Stimulated activated effector memory CD8-positive, alpha-beta T cell treated with anti-CD3 and anti-CD28 coated beads, Interleukin-12 subunit alpha, Interleukin-12 subunit beta, amount 100 ng/mL, for 72 hours (primary cell): ENCODE results near the gene MARK3.

Source experiments
- ATAC-seq: fragments of 150-1000 bp; cut with Tn5 transposase; 2 replicates; pipeline ENCODE4 v1.10.0; 2021
- DNase-seq, 2 donors: peaks; one replicate each; pipeline ENCODE4 v3.0.0; 2021 to 2022; ENCODE audit warnings: low spot score in 2 of 2
- H3K27ac Mint-ChIP-seq: one replicate; pipeline ENCODE4 v1.8.0; 2022; ENCODE audit warnings: mild to moderate bottlenecking, mixed read lengths
- H3K36me3 Mint-ChIP-seq: one replicate; pipeline ENCODE4 v1.8.0; 2022; ENCODE audit warnings: mild to moderate bottlenecking, mixed read lengths
- H3K4me1 Mint-ChIP-seq: one replicate; pipeline ENCODE4 v1.8.0; 2022; ENCODE audit warnings: mixed read lengths
- H3K4me3 Mint-ChIP-seq: one replicate; pipeline ENCODE4 v1.8.0; 2022; ENCODE audit warnings: mild to moderate bottlenecking, mixed read lengths
- H3K9me3 Mint-ChIP-seq: one replicate; pipeline ENCODE4 v1.8.0; 2022; ENCODE audit warnings: mixed read lengths

Gene MARK3

DNA sequence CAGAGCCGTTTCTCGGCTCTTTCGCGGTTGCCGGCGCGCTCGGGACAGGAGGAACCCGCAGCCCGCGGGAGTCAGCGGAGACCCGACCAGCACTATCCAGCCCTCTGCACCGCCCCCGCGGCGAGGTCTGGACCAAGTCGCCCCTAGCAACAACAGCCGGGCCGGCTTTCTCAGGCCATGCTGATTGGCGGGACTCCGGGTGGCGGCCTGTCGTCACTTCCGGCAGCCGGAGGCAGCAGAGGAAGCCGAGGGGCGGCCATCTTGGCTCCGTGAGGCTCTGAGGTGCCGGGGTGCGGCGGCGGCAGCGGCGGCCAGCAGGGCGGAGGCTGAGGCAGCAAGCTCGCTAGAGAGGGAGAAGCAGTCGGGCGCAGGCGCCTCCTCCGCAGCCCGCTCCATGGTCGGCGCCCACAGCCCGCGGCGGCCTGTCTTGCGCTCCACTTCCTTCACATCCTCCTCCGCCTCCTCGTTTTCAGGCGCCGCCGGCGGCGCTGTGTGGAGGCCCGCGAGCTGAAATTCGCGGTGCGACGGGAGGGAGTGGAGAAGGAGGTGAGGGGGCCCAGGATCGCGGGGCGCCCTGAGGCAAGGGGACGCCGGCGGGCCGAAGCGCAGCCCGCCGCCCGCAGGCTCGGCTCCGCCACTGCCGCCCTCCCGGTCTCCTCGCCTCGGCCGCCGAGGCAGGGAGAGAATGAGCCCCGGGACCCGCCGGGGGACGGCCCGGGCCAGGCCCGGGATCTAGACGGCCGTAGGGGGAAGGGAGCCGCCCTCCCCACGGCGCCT, at the start of gene MARK3:
MARK3 (plus strand) TSS at position 264 of the 777 bp plus-strand sequence. CDS start 615 bp downstream, outside the sequence.
- H3K4me1 Mint-ChIP-seq = peaks cover 41% of the 10 kb centered on the region
- DNase-seq (peak; percentile 91 to 97), ATAC-seq (peak; percentile 97)
- peaks cover 23% of the 10 kb centered on the region for H3K36me3 Mint-ChIP-seq
- peak within 1 kb of the TSS; percentile 94 for H3K27ac Mint-ChIP-seq
- H3K9me3 Mint-ChIP-seq = no peaks in the 10 kb centered on the region
- peak within 1 kb of the TSS; percentile 92 for H3K4me3 Mint-ChIP-seq

DNA sequence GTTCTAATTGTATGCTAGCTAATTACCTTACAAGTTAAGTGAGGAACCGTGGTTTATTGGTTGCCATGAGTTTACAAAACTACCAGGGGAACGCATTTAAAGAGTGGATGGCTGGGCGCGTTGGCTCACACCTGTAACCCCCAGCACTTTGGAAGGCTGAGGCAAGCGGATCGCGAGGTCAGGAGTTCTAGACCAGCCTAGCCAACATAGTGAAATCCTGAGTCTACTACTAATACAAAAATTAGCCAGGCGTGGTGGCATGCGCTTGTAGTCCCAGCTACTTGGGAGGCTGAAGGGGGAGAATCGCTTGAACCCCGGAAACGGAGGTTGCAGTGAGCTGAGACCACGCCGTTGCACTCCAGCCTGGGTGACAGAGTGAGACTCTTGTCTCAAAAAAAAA, 49.0 kb upstream of the MARK3 start:
- Mint-ChIP-seq H3K9me3 (no peaks in the 10 kb centered on the region), H3K4me3 (peak overlapping the region; percentile 75), H3K4me1 (peaks cover 46% of the 10 kb centered on the region), H3K27ac (peak overlapping the region; percentile 96), H3K36me3 (peaks cover 77% of the 10 kb centered on the region)
- DNase-seq (no peak), ATAC-seq (no peak)

DNA sequence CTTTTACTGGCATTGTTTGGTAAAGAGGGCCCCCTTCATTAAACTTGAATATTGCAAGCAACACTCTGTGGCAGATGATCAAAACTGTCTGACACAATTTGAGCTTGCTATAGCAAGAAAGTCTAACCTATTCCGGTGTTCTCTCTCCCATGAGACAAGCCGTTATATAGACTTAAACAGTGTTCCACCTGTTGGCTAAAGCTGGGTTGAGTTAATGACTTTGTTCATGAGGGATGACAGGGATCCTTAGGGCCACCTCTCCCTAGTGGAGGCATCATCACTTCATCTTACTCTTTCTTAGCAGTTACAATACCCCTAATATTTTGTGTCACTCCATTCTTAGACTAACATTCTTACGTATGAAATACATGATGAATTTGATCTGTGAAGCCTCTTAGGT, 47.4 kb upstream of the MARK3 start:
- DNase-seq (no peak), ATAC-seq (no peak)
- Mint-ChIP-seq H3K4me3 (no peak overlapping the region), H3K27ac (peak overlapping the region; percentile 96), H3K9me3 (no peaks in the 10 kb centered on the region), H3K4me1 (peaks cover 46% of the 10 kb centered on the region), H3K36me3 (peaks cover 93% of the 10 kb centered on the region)

DNA sequence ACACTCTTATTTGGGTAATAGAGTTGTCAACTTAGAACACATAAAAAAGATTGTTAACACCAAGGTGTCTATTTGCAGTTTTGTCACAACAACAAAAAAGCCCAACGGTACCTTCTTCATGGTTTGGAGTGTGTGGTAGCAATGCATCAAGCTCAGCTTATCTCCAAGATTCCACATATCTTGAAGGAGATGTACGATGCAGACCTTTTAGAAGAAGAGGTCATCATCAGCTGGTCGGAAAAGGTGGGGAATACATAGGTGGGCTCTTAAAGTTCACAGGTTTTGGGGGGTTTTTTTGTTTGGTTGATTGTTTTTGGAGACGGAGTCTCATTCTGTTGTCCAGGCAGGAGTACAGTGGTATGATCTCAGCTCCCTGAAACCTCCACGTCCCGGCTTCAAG, 45.7 kb upstream of the MARK3 start:
- no peak for DNase-seq
- Mint-ChIP-seq H3K4me1 (peaks cover 46% of the 10 kb centered on the region), H3K27ac (peak overlapping the region; percentile 78), H3K36me3 (peaks cover 100% of the 10 kb centered on the region), H3K4me3 (no peak overlapping the region), H3K9me3 (no peaks in the 10 kb centered on the region)
- ATAC-seq = no peak

DNA sequence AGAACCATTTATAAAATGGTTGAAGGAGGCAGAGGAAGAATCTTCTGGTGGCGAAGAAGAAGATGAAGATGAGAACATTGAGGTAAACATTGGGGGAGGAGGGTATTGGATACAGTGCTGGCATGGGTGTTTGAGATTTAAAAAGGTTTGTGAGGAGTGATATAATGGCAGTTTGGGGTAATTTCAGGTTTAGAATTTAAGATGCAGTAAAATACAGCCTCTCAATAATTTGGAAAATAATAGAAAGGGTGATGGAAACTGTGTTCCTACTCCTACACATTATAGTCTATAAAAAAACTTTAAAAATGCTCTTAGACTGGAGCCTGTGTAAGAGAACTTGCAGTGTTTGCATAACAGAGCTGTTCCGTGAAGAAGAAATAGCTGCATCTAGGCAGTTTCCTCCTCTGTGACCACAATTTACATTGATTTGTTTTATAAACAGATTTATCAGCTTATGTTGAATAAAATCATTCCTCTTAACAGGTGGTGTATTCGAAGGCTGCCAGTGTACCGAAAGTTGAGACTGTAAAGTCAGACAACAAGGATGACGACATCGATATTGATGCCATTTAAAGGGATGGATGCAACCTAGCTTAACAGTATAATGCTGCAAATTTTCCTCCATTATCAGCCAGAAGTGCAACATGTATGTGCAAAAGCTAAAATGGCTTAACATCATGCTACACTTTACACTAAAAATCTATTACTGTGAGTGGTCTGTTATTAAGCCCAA, 44.6 kb upstream of the MARK3 start:
- H3K27ac Mint-ChIP-seq = peak overlapping the region; percentile 78
- DNase-seq = no peak
- H3K4me3 Mint-ChIP-seq = no peak overlapping the region
- peaks cover 39% of the 10 kb centered on the region for H3K4me1 Mint-ChIP-seq
- H3K36me3 Mint-ChIP-seq = peaks cover 100% of the 10 kb centered on the region
- no peak for ATAC-seq
- no peaks in the 10 kb centered on the region for H3K9me3 Mint-ChIP-seq

DNA sequence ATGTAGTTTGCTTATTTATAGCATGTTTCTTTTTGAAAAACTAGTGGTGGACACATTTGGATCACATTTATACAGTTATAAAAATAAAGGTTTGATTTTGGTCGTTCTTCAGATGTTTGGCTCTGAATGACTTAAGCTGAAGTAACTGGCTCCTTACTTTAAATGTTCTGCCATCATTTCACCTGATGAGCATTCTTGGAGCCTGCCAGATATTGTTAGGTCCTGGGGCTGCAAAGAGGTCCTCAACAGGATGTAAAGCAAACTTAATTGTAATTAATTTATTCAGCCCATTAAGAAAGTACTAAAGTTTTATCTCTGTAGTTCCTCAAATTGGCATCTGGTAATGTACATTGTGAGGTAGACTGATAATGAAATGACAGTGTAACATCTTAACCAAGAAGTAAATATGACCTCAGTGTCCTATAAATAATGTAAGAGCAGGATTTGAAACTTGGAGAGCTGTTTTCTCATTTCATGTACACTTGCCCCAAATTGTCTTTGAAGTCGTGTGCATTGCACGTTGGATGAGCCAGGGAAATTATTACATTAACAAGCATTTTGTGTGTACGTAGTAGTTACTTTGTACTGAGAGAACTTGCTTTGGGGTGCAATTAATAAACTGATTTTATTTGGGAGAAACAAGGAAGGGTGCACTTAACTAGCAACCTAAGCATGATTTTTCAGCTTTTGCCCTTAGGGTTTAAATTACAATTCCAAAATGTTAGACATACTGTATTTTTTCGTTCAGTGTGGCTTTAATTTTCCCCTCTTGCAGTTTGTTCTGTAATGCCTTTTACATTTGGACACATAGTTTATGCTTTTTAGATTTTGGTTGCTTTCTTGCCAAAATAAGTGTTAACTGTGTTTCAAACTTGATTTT, 43.7 kb upstream of the MARK3 start:
- no peak for ATAC-seq
- no peak for DNase-seq
- Mint-ChIP-seq H3K27ac (peak overlapping the region; percentile 34), H3K4me1 (peaks cover 31% of the 10 kb centered on the region), H3K4me3 (no peak overlapping the region), H3K36me3 (peaks cover 97% of the 10 kb centered on the region), H3K9me3 (no peaks in the 10 kb centered on the region)

DNA sequence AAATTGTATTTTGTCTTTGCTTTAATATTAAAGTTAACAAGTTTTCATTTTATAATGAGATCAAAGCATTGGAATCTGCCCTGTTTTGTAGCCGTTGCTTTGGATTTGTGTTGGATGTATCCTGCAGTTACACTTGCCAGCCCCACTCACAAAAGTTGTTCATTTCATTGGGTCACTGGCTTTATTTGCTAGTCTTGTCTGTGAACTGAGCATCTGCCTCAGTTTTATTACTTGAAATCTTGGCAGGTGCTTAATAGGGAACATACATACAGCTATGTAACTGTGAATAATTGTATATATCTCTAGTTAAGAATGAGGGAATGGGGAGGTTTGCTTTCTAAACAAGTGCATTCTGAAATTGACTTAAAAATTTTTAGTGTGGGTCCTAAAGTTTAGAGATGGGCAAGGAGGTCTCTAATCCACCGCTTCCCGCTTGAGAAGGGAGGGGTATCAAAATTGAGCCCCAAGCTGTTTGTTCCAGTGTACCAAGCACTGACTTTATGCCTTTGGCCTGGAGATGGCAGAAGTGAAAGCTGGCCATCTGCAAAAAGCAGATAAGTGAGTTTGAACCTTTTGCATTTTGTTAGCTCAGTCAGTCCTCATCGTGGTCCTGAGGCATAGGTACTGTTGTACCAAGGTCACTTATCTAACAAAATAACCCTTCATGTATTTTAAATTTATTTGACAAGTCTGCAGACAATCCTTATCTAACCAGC, 41.9 kb upstream of the MARK3 start:
- Mint-ChIP-seq H3K4me3 (no peak overlapping the region), H3K27ac (peak overlapping the region; percentile 52), H3K9me3 (no peaks in the 10 kb centered on the region), H3K4me1 (peaks cover 20% of the 10 kb centered on the region), H3K36me3 (peaks cover 79% of the 10 kb centered on the region)
- DNase-seq (no peak), ATAC-seq (no peak)

DNA sequence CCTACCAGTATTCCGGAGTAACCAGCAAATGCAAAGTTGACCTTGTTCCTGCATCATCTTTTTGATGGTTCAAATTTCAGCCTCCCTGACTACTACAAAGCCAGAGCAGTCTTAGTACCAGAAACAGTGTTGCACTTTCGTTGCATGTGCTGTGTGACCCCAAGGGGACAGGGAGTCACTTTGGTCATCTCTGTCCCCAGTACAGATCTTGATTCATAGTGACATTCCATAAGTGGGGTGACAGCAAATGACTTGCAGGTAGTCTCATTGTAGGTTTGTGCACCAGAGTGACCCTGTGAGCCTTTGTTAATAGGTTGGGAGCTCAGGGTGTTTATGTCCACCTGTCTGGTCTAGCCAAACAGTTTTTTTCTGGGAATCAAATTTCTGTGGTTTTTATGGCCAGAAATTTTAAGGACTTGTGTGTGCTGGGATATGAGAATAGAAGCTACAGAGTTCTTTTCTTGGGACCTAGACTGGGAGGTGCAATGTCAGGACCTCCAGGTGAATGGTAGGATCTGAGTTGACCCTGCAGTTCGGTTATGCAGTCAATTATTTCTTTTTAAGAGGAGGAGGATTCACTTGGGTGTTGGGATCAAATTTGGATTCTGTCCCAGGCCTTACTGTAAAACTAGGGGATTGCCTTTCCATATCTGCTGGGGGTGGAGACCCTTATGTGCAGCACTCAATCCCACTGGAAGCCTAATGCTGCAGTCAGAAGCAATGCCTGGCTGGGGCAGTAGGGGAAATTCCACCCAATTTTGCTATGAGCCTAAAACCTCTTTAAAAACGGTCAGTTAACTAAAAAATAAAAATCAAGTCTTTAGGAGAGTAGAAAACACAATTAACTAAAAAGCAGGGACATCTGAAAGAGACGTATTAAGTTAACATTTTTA, 41.1 kb upstream of the MARK3 start:
- no peak overlapping the region for H3K4me3 Mint-ChIP-seq
- H3K4me1 Mint-ChIP-seq = peaks cover 13% of the 10 kb centered on the region
- DNase-seq (no peak), ATAC-seq (peak; percentile 25)
- no peaks in the 10 kb centered on the region for H3K9me3 Mint-ChIP-seq
- H3K36me3 Mint-ChIP-seq = peaks cover 71% of the 10 kb centered on the region
- peak overlapping the region; percentile 52 for H3K27ac Mint-ChIP-seq

DNA sequence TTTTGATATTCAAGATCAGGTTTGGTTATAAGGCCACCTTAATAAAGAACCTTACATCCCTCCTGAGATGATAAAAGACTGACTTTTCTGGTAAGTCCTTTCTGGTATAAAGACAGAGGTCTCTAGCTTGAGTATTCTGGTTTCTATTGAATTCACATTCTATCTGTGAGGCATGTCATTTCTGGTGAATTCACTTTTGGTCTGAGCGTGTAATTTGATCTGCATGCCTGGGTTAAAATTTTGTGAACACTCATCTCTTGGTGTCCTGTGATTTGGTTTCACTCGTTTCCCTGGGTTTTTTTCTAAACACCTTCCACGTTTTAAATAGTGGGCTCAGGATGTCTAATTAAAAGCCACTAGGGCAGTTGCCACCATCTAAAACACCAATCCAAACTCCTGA, 38.9 kb upstream of the MARK3 start:
- H3K27ac Mint-ChIP-seq = no peak overlapping the region
- ATAC-seq (no peak), DNase-seq (no peak)

DNA sequence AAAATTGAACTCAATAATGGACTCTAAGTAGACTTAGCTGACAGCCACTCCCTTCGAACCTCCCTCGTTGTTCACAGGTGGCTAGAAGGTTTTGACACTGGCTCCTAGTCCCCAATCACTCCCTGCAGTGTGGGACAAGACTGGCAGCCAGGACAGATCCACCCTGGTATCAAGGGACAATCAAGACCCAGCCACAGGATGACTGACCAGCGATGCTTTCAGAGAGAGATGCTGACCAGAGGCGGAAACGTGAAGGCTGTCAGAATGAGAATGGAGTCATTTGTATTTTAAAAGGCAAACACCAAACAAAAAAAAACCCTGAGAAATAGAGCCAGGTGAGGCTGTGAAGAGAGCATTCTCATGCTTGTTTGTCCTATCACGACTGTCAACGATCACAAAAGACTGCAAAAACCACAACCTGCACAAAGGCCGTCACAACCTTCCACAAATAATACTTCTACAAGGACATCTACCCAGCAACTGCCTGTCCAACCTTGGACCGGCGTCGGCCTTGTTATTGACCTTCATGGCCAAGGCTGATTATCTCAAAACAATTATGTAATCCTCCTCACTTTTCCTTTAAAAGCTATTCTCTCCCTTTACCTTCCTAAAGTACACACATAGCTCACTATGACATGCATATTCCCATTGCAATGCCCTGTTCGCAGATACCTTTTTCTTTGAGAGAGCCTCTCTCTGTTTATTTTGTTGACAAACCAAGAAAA, 38.0 kb upstream of the MARK3 start:
- no peak for ATAC-seq

More for the DNA sequence above, 38.9 kb upstream of the MARK3 start:
- Mint-ChIP-seq H3K4me1 (no peaks in the 10 kb centered on the region), H3K9me3 (no peaks in the 10 kb centered on the region), H3K4me3 (no peak overlapping the region), H3K36me3 (peaks cover 52% of the 10 kb centered on the region)

DNA sequence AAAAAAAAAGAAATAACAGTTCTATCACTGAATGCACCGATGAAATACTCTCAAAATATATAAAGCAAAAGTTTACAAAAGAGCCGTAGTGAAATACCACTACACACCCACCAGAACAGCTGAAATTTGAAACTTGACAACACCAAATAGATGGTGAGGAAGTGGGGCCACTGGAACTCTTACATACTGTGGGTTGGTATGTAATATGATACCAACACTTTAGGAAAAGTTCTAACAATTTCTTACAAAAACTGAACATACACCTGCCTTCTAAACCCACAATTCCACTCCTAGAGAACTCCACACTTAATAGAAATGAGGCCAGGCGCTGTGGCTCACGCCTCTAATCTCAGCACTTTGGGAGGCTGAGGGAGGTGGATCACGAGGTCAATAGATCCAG, 37.1 kb upstream of the MARK3 start:
- H3K36me3 Mint-ChIP-seq = peaks cover 38% of the 10 kb centered on the region
- H3K4me3 Mint-ChIP-seq = no peak overlapping the region
- H3K9me3 Mint-ChIP-seq = no peaks in the 10 kb centered on the region
- DNase-seq (no peak), ATAC-seq (no peak)
- no peak overlapping the region for H3K27ac Mint-ChIP-seq
- no peaks in the 10 kb centered on the region for H3K4me1 Mint-ChIP-seq

More for the DNA sequence above, 38.0 kb upstream of the MARK3 start:
- Mint-ChIP-seq H3K4me3 (no peak overlapping the region), H3K9me3 (no peaks in the 10 kb centered on the region), H3K4me1 (no peaks in the 10 kb centered on the region), H3K27ac (no peak overlapping the region), H3K36me3 (peaks cover 47% of the 10 kb centered on the region)
- no peak for DNase-seq

DNA sequence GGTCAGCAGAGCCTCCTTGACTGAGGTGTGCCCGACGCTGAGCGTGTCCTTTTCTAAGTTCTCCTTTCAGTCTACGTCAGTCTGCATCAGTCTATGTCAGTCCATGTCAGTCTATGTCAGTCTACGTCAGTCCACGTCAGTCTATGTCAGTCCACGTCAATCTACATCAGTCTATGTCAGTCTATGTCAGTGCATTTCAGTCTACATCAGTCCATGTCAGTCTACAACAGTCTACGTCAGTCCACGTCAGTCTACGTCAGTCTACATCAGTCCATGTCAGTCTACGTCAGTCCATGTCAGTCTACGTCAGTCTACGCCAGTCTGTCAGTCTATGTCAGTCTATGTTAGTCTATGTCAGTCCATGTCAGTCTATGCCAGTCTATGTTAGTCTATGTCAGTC, 35.2 kb upstream of the MARK3 start:
- no peak overlapping the region for H3K27ac Mint-ChIP-seq
- no peaks in the 10 kb centered on the region for H3K9me3 Mint-ChIP-seq
- DNase-seq = no peak
- no peaks in the 10 kb centered on the region for H3K4me1 Mint-ChIP-seq
- no peak for ATAC-seq
- no peak overlapping the region for H3K4me3 Mint-ChIP-seq
- peaks cover 20% of the 10 kb centered on the region for H3K36me3 Mint-ChIP-seq

DNA sequence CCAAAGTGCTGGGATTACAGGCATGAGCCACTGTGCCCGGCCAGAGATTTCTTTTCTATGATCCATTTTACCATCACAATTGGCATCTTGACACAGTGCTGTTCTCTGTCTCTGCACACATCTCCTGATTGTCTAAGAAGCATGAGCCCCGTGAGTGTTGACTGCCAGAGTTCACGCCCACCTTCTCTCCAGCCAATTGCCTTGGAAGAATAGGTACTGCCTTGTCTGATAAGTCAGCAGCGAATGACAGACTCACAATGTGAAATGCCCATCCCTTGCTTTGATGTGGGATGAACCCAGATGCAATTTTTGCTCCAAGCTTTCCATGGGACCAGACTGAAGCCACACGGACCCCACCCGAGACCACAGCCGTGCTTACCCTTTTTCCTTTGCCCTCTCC, 31.9 kb upstream of the MARK3 start:
- no peak overlapping the region for H3K27ac Mint-ChIP-seq
- no peak for DNase-seq

More for the DNA sequence above, 31.9 kb upstream of the MARK3 start:
- Mint-ChIP-seq H3K4me3 (no peak overlapping the region), H3K36me3 (peaks cover 8% of the 10 kb centered on the region), H3K9me3 (no peaks in the 10 kb centered on the region), H3K4me1 (no peaks in the 10 kb centered on the region)
- no peak for ATAC-seq
